Neural cell (in vitro differentiated cells): ENCODE measurements around the gene RNF144A.

Source experiments
- CTCF ChIP-seq: fragments of 450-650 bp; IDR thresholded peaks from 2 replicates; pipeline ENCODE4 v1.5.1; 2014; ENCODE audit warnings: antibody characterized with exemption, mild to moderate bottlenecking, moderate library complexity; ENCODE audit not compliant: poor library complexity, severe bottlenecking
- EP300 ChIP-seq: fragments of 450-650 bp; conservative IDR thresholded peaks from 2 replicates; pipeline ENCODE4 v1.6.1; 2014; ENCODE audit warnings: antibody characterized with exemption, mild to moderate bottlenecking, moderate library complexity; ENCODE audit not compliant: poor library complexity, severe bottlenecking
- EZH2 ChIP-seq: fragments of 200-600, 300-800 bp; shearing (Covaris generic), sonication (generic); IDR thresholded peaks from 2 replicates; pipeline ENCODE4 v1.6.1; 2014; ENCODE audit warnings: antibody characterized with exemption, low read length, borderline replicate concordance, mild to moderate bottlenecking; ENCODE audit not compliant: insufficient read depth, poor library complexity, severe bottlenecking
- MXI1 ChIP-seq: fragments of 450-650 bp; conservative IDR thresholded peaks from 2 replicates; pipeline ENCODE4 v1.6.1; 2014; ENCODE audit warnings: antibody characterized with exemption, mild to moderate bottlenecking; ENCODE audit not compliant: poor library complexity, severe bottlenecking
- POLR2AphosphoS5 ChIP-seq: IDR thresholded peaks from 2 replicates; pipeline ENCODE4 v1.6.1; 2012
- RAD21 ChIP-seq: fragments of 450-650 bp; conservative IDR thresholded peaks from 2 replicates; pipeline ENCODE4 v1.6.1; 2014; ENCODE audit warnings: antibody characterized with exemption, mild to moderate bottlenecking, moderate library complexity
- REST ChIP-seq: IDR thresholded peaks from 2 replicates; pipeline ENCODE4 v1.6.1; 2012; ENCODE audit warnings: borderline replicate concordance
- SMC3 ChIP-seq: fragments of 450-650 bp; conservative IDR thresholded peaks from 2 replicates; pipeline ENCODE4 v1.6.1; 2014; ENCODE audit warnings: antibody characterized with exemption, mild to moderate bottlenecking, moderate library complexity; ENCODE audit not compliant: poor library complexity
- TAF1 ChIP-seq: IDR thresholded peaks from 2 replicates; pipeline ENCODE4 v1.6.1; 2012; ENCODE audit warnings: low read depth

GRCh38 chr2:7028846-7029245 lies 111.6 kb downstream of the RNF144A start:
- TF ChIP-seq REST (no peak), POLR2AphosphoS5 (no peak), CTCF (no peak), EZH2 (no peak), MXI1 (no peak), EP300 (no peak), TAF1 (no peak), SMC3 (no peak), RAD21 (no peak)
